Spleen (tissue), 11 donors: Measurements from ENCODE around the gene ZNF135. TPM values are rescaled to one million over a fixed set of nuclear protein-coding genes. Genes with fewer than 3 reads are reported as not detected.
A peak's percentile ranks its signal among the peaks of the same experiment; 100 is the strongest.

Source experiments
- DNase-seq: peaks from one replicate; pipeline ENCODE4 v3.0.0-alpha.2; 2020
- H3K27ac ChIP-seq, 8 donors: fragments of 200-600 bp; sonication (generic) in 7 of 8; 1 replicate in 4 of 8; 2 replicates in 4 of 8; pipeline versions ENCODE4 v1.5.0 to v1.8.0; 2016 to 2021; ENCODE audit warnings: inconsistent platforms in 4 of 8, mild to moderate bottlenecking in 4 of 8, moderate library complexity in 1 of 8
- H3K27me3 ChIP-seq, 7 donors: fragments of 200-600 bp; sonication (generic) in 6 of 7; replicated peaks in 1 of 7; 1 replicate in 4 of 7; 2 replicates in 3 of 7; pipeline versions ENCODE4 v1.5.0 to v1.8.0; 2016 to 2021; ENCODE audit warnings: inconsistent platforms in 3 of 7, mild to moderate bottlenecking in 1 of 7
- H3K36me3 ChIP-seq, 6 donors: fragments of 200-600 bp; sonication (generic) in 5 of 6; 1 replicate in 4 of 6; 2 replicates in 2 of 6; pipeline versions ENCODE4 v1.5.0 to v1.8.0; 2016 to 2021; ENCODE audit warnings: inconsistent platforms in 2 of 6
- H3K4me1 ChIP-seq, 6 donors: fragments of 200-600 bp; sonication (generic) in 5 of 6; 1 replicate in 3 of 6; 2 replicates in 3 of 6; pipeline versions ENCODE4 v1.5.0 to v1.8.0; 2016 to 2021; ENCODE audit warnings: inconsistent platforms in 3 of 6
- H3K4me3 ChIP-seq, 8 donors: fragments of 200-600 bp; sonication (generic) in 7 of 8; 1 replicate in 4 of 8; 2 replicates in 4 of 8; pipeline versions ENCODE4 v1.5.0 to v1.8.0; 2016 to 2021; ENCODE audit warnings: inconsistent platforms in 4 of 8, mild to moderate bottlenecking in 4 of 8, moderate library complexity in 2 of 8
- H3K9me3 ChIP-seq, 8 donors: fragments of 200-600 bp; sonication (generic) in 7 of 8; 1 replicate in 4 of 8; 2 replicates in 4 of 8; pipeline versions ENCODE4 v1.5.0 to v1.8.0; 2016 to 2021; ENCODE audit warnings: inconsistent platforms in 4 of 8
- POLR2A ChIP-seq, 3 donors: fragments of 450-650 bp; IDR thresholded peaks; one replicate each; pipeline ENCODE4 v1.5.1; 2017; ENCODE audit warnings: antibody characterized with exemption in 3 of 3, mild to moderate bottlenecking in 1 of 3
- POLR2AphosphoS5 ChIP-seq, 3 donors: sonication (generic); formaldehyde crosslinking; IDR thresholded peaks; one replicate each; pipeline ENCODE4 v1.5.1; 2017; ENCODE audit warnings: antibody characterized with exemption in 3 of 3
- WGBS, 5 donors: extraction: QIAGEN DNeasy Blood & Tissue Kit in 3 of 5; methylation state at CpG; one replicate each; pipeline versions ENCODE4 v1.1.5 to v1.1.7; 2013 to 2018; 5-methylcytosine and 5-hydroxymethylcytosine counted together
- intact Hi-C: fragments of 100-400 bp; cut with DNase I; formaldehyde crosslinking; loops from one replicate; pipeline ENCODE4 v1.15.0; 2023; ENCODE audit warnings: low total_unique reads
- polyA plus RNA-seq, 3 donors: library from polyadenylated mRNA; stranded (reverse); fragments of 200-250 nt; gene quantifications; one replicate each; pipeline ENCODE4 v1.2.1, GENCODE V29; 2013
- total RNA-seq, 7 donors: library from RNA; depleted of rRNA in 3 of 7; stranded (reverse); fragments of >200 nt in 3 of 7; fragmentation: NEBNext Ultra II Directional in 4 of 7; extraction: Animal tissue kit (Norgen Biotek cat#: 25700) in 4 of 7; gene quantifications; one replicate each; pipeline versions ENCODE4 v1.1.0 to v1.2.1, GENCODE V29; 2016 to 2021
- TF ChIP-seq, protein P1 (sequence below), 11 experiments: fragments of 200-600 bp in 7 of 11; fragments of 450-650 bp in 4 of 11; sonication (generic) in 4 of 11; IDR thresholded peaks in 8 of 11; conservative IDR thresholded peaks in 3 of 11; 1 replicate in 7 of 11; 2 replicates in 4 of 11; pipeline versions ENCODE4 v1.4.0 to v1.8.0; 2016 to 2021; ENCODE audit warnings: antibody characterized with exemption in 11 of 11, inconsistent platforms in 4 of 11, mild to moderate bottlenecking in 1 of 11
- donor health status: healthy with polysubstance abuse.
- donor health status: DM: no; HTN: no; CAD: no; lungs with moderate emphysema.
- donor health status: DM: no; HTN: no; CAD: no.
- donor health status: Bipolar disorder and iron deficiency.
- donor health status: healthy.
- donor health status: DM: no; HTN: no; CAD: no.
- donor health status: DM: yes; HTN: yes; CAD: no.

ZNF135 gene
- total and polyA plus RNA-seq, 10 donors = 3.6 to 9.4 (median 7.0) TPM

DNA sequence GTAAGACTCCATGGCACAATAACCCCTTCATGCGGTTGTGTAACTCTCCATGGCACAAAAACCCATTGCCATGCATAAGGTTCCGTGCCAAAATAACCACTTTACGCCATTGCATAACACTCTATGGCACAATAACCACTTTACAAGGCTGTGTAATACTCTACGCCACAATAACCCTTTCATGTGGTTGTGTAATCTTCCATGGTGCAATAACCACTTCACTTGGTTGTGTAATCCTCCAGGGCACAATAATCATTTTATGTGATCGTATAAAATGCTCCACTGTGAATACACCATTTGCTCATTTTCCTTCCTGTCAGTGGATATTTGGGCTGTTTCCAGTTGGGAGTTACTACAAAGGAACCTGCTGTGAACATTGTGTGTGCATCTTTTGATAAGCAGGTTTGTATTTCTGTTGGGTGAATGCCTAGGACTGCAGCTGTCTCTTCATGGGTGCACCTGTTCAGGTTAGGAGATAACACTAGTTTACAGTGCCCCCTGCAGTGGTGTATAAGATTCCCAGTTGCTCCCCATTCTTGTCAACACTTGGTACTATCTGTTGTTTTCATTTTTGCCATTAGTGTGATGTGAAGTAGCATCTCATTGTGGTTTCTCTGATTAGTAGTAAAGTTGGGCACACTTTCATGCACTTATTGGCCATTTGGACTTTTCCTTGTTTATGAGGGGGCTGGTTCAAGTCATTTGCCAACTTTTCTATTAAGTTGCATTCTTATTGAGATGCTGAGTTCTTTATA lies 60.1 kb downstream of the ZNF135 start:
- Histone ChIP-seq H3K4me1 (no peaks in the 10 kb centered on the region), H3K9me3 (peaks cover 27 to 100% (median 100%) of the 10 kb centered on the region in 8 donors), H3K27me3 (peaks cover 0 to 23% (median 0%) of the 10 kb centered on the region in 7 donors), H3K36me3 (peaks cover 0 to 5% (median 0%) of the 10 kb centered on the region in 6 donors), H3K27ac (no peak overlapping the region), H3K4me3 (peak overlapping the region in 1 of 8 donors; percentile 40)
- TF ChIP-seq POLR2A (IDR thresholded peaks at IDR 0.05) (no peak), POLR2AphosphoS5 (IDR thresholded peaks at IDR 0.05) (no peak)
- TF ChIP-seq, protein P1, sequence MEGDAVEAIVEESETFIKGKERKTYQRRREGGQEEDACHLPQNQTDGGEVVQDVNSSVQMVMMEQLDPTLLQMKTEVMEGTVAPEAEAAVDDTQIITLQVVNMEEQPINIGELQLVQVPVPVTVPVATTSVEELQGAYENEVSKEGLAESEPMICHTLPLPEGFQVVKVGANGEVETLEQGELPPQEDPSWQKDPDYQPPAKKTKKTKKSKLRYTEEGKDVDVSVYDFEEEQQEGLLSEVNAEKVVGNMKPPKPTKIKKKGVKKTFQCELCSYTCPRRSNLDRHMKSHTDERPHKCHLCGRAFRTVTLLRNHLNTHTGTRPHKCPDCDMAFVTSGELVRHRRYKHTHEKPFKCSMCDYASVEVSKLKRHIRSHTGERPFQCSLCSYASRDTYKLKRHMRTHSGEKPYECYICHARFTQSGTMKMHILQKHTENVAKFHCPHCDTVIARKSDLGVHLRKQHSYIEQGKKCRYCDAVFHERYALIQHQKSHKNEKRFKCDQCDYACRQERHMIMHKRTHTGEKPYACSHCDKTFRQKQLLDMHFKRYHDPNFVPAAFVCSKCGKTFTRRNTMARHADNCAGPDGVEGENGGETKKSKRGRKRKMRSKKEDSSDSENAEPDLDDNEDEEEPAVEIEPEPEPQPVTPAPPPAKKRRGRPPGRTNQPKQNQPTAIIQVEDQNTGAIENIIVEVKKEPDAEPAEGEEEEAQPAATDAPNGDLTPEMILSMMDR (IDR thresholded peaks at IDR 0.05 in 8 of 11, conservative IDR thresholded peaks at IDR 0.05 in 3 of 11) = no peak
- no peak for DNase-seq
- intact Hi-C loops = no loop called here
- WGBS, 5 donors = 63 to 85% (median 82%) methylated on average over 5 of the region's 5 CpGs

Other genes with a start within 250 kb of the ZNF135 start
- 10 to 100 TPM in 4 of 7 donors, 1 to 10 TPM in 3; 8.8 to 20.8 (median 10.5) TPM for gene ZNF552, start 244.4 kb upstream of the ZNF135 start, total RNA-seq
- 1 to 10 TPM; 2.9 to 4.2 (median 4.0) TPM for gene ZNF552, start 244.4 kb upstream of the ZNF135 start, polyA plus RNA-seq
- 10 to 100 TPM; 19.9 to 31.8 (median 26.0) TPM for gene ZNF587B, start 229.0 kb upstream of the ZNF135 start, total RNA-seq
- 1 to 10 TPM; 3.4 to 9.8 (median 3.9) TPM for gene ZNF587B, start 229.0 kb upstream of the ZNF135 start, polyA plus RNA-seq
- gene ZNF587, start 209.4 kb upstream of the ZNF135 start, total RNA-seq = 10 to 100 TPM; 23.8 to 46.5 (median 39.0) TPM
- 10 to 100 TPM in 1 of 3 donors, 1 to 10 TPM in 2; 3.9 to 20.2 (median 4.8) TPM for gene ZNF587, start 209.4 kb upstream of the ZNF135 start, polyA plus RNA-seq
- 10 to 100 TPM; 18.0 to 48.1 (median 33.2) TPM for gene ZNF814, start 170.2 kb upstream of the ZNF135 start, total RNA-seq
- gene ZNF814, start 170.2 kb upstream of the ZNF135 start, polyA plus RNA-seq = 10 to 100 TPM; 15.4 to 21.2 (median 17.3) TPM
- 10 to 100 TPM; 22.6 to 31.2 (median 24.7) TPM for gene ZNF417, start 142.7 kb upstream of the ZNF135 start, total RNA-seq
- 1 to 10 TPM; 1.5 to 3.3 (median 1.6) TPM for gene ZNF417, start 142.7 kb upstream of the ZNF135 start, polyA plus RNA-seq
- gene ZNF418, start 123.9 kb upstream of the ZNF135 start, total RNA-seq = 10 to 100 TPM in 5 of 7 donors, 1 to 10 TPM in 2; 8.9 to 16.5 (median 10.7) TPM
- gene ZNF418, start 123.9 kb upstream of the ZNF135 start, polyA plus RNA-seq = 1 to 10 TPM; 4.7 to 6.7 (median 6.7) TPM
- gene ZNF256, start 111.6 kb upstream of the ZNF135 start, total RNA-seq = 10 to 100 TPM in 4 of 7 donors, 1 to 10 TPM in 3; 8.4 to 10.9 (median 10.7) TPM
- gene ZNF256, start 111.6 kb upstream of the ZNF135 start, polyA plus RNA-seq = 1 to 10 TPM; 4.1 to 4.5 (median 4.5) TPM
- gene C19orf18, start 84.7 kb upstream of the ZNF135 start, total RNA-seq = 1 to 10 TPM in 1 of 7 donors, under 1 TPM in 3, not detected in 3; 0.50 to 1.9 (median 0.69) TPM
- gene C19orf18, start 84.7 kb upstream of the ZNF135 start, polyA plus RNA-seq = 1 to 10 TPM; 1.7 to 4.2 (median 3.0) TPM
- 10 to 100 TPM; 12.4 to 25.3 (median 17.3) TPM for gene ZNF606, start 56.5 kb upstream of the ZNF135 start, total RNA-seq
- 10 to 100 TPM in 1 of 3 donors, 1 to 10 TPM in 2; 5.6 to 12.4 (median 9.3) TPM for gene ZNF606, start 56.5 kb upstream of the ZNF135 start, polyA plus RNA-seq
- not detected for gene ZSCAN1, start 25.3 kb upstream of the ZNF135 start, total RNA-seq
- gene ZSCAN1, start 25.3 kb upstream of the ZNF135 start, polyA plus RNA-seq = under 1 TPM in 2 of 3 donors, not detected in 1; 0.08 to 0.24 TPM
- gene ZSCAN18, start 38.9 kb downstream of the ZNF135 start, total RNA-seq = 10 to 100 TPM; 46.1 to 71.7 (median 62.5) TPM
- gene ZSCAN18, start 38.9 kb downstream of the ZNF135 start, polyA plus RNA-seq = 10 to 100 TPM; 39.8 to 46.5 (median 42.2) TPM
- 10 to 100 TPM in 4 of 7 donors, 1 to 10 TPM in 3; 8.6 to 13.4 (median 10.4) TPM for gene ZNF329, start 91.5 kb downstream of the ZNF135 start, total RNA-seq
- 1 to 10 TPM; 3.8 to 6.1 (median 3.8) TPM for gene ZNF329, start 91.5 kb downstream of the ZNF135 start, polyA plus RNA-seq
- gene ZNF274, start 123.8 kb downstream of the ZNF135 start, total RNA-seq = 10 to 100 TPM; 32.5 to 53.4 (median 36.9) TPM
- gene ZNF274, start 123.8 kb downstream of the ZNF135 start, polyA plus RNA-seq = 10 to 100 TPM; 17.5 to 19.5 (median 18.4) TPM
- gene ZNF544, start 169.6 kb downstream of the ZNF135 start, total RNA-seq = 10 to 100 TPM; 31.4 to 58.5 (median 39.0) TPM
- gene ZNF544, start 169.6 kb downstream of the ZNF135 start, polyA plus RNA-seq = 10 to 100 TPM; 12.5 to 24.8 (median 20.2) TPM
- gene ZNF8, start 219.7 kb downstream of the ZNF135 start, total RNA-seq = 10 to 100 TPM in 2 of 7 donors, 1 to 10 TPM in 5; 6.6 to 10.7 (median 8.5) TPM
- 1 to 10 TPM in 1 of 3 donors, under 1 TPM in 2; 0.91 to 1.8 (median 0.91) TPM for gene ZNF8, start 219.7 kb downstream of the ZNF135 start, polyA plus RNA-seq
- 10 to 100 TPM; 35.0 to 62.5 (median 44.7) TPM for gene ERVK3-1, start 246.1 kb downstream of the ZNF135 start, total RNA-seq
- 10 to 100 TPM; 34.0 to 48.8 (median 39.1) TPM for gene ERVK3-1, start 246.1 kb downstream of the ZNF135 start, polyA plus RNA-seq